Ishikawa (cell line): ENCODE results near the gene CCL15.

Experiments
- EP300 ChIP-seq: IDR thresholded peaks from 2 replicates; pipeline ENCODE4 v1.6.1; 2012; ENCODE audit warnings: borderline replicate concordance
- RAD21 ChIP-seq: IDR thresholded peaks from 2 replicates; pipeline ENCODE4 v1.6.1; 2012; ENCODE audit warnings: low read depth
- YY1 ChIP-seq: IDR thresholded peaks from 2 replicates; pipeline ENCODE4 v1.6.1; 2012; ENCODE audit warnings: low read depth
- TF ChIP-seq, protein P1 (sequence below): IDR thresholded peaks from 2 replicates; pipeline ENCODE4 v1.6.1; 2012
- TF ChIP-seq, protein P2 (sequence below): IDR thresholded peaks from 2 replicates; pipeline ENCODE4 v1.6.1; 2012
- TF ChIP-seq, protein P3 (sequence below): IDR thresholded peaks from 2 replicates; pipeline ENCODE4 v1.6.1; 2012; ENCODE audit warnings: low read depth, mild to moderate bottlenecking

DNA sequence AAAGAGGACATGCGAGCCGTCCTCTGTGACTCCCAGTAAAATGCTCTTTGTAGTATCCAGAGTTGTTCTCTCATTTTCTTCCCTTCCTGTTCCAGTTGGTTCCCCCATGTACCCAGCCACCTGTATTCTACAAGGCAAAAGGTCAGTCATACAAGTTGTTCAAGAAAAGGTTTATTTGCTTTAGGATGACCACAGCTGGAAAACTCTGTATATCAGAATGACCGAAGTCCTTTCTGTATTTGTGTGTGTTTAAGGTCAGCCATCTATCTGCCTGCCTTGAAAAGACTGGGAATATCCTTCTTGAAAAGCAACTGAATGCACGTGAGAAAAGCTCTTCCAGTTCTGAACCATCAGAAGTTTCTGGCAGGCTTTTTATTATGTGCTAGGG is 28.4 kb downstream of the CCL15 start:
- TF ChIP-seq EP300 (no peak), YY1 (no peak), RAD21 (no peak)
- TF ChIP-seq, protein P1, sequence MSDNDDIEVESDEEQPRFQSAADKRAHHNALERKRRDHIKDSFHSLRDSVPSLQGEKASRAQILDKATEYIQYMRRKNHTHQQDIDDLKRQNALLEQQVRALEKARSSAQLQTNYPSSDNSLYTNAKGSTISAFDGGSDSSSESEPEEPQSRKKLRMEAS: no peak
- TF ChIP-seq, protein P2, sequence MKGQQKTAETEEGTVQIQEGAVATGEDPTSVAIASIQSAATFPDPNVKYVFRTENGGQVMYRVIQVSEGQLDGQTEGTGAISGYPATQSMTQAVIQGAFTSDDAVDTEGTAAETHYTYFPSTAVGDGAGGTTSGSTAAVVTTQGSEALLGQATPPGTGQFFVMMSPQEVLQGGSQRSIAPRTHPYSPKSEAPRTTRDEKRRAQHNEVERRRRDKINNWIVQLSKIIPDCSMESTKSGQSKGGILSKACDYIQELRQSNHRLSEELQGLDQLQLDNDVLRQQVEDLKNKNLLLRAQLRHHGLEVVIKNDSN: no peak
- TF ChIP-seq, protein P3, sequence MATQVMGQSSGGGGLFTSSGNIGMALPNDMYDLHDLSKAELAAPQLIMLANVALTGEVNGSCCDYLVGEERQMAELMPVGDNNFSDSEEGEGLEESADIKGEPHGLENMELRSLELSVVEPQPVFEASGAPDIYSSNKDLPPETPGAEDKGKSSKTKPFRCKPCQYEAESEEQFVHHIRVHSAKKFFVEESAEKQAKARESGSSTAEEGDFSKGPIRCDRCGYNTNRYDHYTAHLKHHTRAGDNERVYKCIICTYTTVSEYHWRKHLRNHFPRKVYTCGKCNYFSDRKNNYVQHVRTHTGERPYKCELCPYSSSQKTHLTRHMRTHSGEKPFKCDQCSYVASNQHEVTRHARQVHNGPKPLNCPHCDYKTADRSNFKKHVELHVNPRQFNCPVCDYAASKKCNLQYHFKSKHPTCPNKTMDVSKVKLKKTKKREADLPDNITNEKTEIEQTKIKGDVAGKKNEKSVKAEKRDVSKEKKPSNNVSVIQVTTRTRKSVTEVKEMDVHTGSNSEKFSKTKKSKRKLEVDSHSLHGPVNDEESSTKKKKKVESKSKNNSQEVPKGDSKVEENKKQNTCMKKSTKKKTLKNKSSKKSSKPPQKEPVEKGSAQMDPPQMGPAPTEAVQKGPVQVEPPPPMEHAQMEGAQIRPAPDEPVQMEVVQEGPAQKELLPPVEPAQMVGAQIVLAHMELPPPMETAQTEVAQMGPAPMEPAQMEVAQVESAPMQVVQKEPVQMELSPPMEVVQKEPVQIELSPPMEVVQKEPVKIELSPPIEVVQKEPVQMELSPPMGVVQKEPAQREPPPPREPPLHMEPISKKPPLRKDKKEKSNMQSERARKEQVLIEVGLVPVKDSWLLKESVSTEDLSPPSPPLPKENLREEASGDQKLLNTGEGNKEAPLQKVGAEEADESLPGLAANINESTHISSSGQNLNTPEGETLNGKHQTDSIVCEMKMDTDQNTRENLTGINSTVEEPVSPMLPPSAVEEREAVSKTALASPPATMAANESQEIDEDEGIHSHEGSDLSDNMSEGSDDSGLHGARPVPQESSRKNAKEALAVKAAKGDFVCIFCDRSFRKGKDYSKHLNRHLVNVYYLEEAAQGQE: no peak
